IPS DF 19.7 (cell line): ENCODE measurements around the gene TSEN34.
A peak's percentile ranks its signal among the peaks of the same experiment; 100 is the strongest.

Experiments
- DNase-seq: peaks from one replicate; pipeline ENCODE4 v3.0.0-alpha.2; 2013; ENCODE audit warnings: low read depth, low spot score

TSEN34 gene

GRCh38 chr19:54191011-54191810, at the start of gene TSEN34:
Gene TSEN34, plus strand, starts transcription at chr19:54191308. Its CDS starts 57 bp downstream, at chr19:54191365.
- DNase-seq: no peak

- no peak for DNase-seq
Measured at GRCh38 chr19:54141356-54141755, 49.8 kb upstream of the TSEN34 start.

GRCh38 chr19:54142166-54142780, 48.8 kb upstream of the TSEN34 start:
- DNase-seq: no peak

GRCh38 chr19:54145541-54146158, 45.5 kb upstream of the TSEN34 start:
- no peak for DNase-seq

GRCh38 chr19:54147676-54148075, 43.4 kb upstream of the TSEN34 start:
- DNase-seq: no peak

- no peak for DNase-seq
Measured at GRCh38 chr19:54148158-54148557, 43.0 kb upstream of the TSEN34 start.

- DNase-seq: no peak
Measured at GRCh38 chr19:54149021-54149812, 41.9 kb upstream of the TSEN34 start.

GRCh38 chr19:54151362-54152035, 39.6 kb upstream of the TSEN34 start:
- no peak for DNase-seq

- DNase-seq: no peak
Measured at GRCh38 chr19:54152267-54152666, 38.8 kb upstream of the TSEN34 start.

- no peak for DNase-seq
Measured at GRCh38 chr19:54152878-54153524, 38.1 kb upstream of the TSEN34 start.

- DNase-seq: no peak
Measured at GRCh38 chr19:54153731-54154326, 37.3 kb upstream of the TSEN34 start.

- no peak for DNase-seq
Measured at GRCh38 chr19:54154603-54155345, 36.3 kb upstream of the TSEN34 start.

- no peak for DNase-seq
Measured at GRCh38 chr19:54155694-54156093, 35.4 kb upstream of the TSEN34 start.

- DNase-seq: no peak
Measured at GRCh38 chr19:54156490-54156889, 34.6 kb upstream of the TSEN34 start.

GRCh38 chr19:54156953-54157352, 34.2 kb upstream of the TSEN34 start:
- DNase-seq: no peak

- no peak for DNase-seq
Measured at GRCh38 chr19:54158812-54159351, 32.2 kb upstream of the TSEN34 start.

GRCh38 chr19:54159352-54160181, 31.5 kb upstream of the TSEN34 start, which contains the start of gene LENG1:
Gene LENG1, minus strand, starts transcription at chr19:54159721. Its CDS starts 26 bp downstream, at chr19:54159695.
- DNase-seq: peak; percentile 100

- DNase-seq: no peak
Measured at GRCh38 chr19:54160182-54160811, 30.8 kb upstream of the TSEN34 start.
